ENCODE measurements around the gene HIVEP3.
A peak's percentile ranks its signal among the peaks of the same experiment; 100 is the strongest.

HIVEP3 gene

DNA sequence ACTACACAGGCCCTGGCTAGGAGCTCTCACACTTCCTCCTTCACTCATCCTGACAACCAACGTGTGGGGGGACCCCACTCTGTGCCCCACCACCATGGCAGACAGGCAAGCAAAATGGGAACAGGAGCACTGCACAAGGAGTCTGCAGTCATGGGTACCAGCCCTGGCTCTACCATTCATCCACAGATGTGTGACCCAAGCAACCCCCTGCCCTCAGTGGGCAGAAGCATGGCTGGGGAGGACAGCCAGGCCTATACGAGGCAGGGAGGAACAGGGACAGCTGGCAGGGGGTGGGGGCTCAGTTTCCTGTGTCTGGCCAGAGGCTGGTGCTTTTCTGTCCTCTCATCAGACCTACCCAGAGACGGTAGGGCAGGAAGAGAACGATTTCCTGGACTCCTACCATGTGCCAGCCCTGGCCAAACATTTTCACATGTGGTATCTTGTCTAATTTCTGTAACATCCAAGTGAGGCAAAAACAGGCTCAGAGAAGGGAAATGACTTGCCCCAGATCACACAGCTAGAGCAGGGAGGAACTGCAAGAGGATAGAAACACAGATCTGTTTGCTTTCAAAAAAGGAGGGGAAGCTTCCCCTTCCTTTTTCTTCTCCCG is 178.0 kb downstream of the HIVEP3 start:
- TF ChIP-seq, protein P1, sequence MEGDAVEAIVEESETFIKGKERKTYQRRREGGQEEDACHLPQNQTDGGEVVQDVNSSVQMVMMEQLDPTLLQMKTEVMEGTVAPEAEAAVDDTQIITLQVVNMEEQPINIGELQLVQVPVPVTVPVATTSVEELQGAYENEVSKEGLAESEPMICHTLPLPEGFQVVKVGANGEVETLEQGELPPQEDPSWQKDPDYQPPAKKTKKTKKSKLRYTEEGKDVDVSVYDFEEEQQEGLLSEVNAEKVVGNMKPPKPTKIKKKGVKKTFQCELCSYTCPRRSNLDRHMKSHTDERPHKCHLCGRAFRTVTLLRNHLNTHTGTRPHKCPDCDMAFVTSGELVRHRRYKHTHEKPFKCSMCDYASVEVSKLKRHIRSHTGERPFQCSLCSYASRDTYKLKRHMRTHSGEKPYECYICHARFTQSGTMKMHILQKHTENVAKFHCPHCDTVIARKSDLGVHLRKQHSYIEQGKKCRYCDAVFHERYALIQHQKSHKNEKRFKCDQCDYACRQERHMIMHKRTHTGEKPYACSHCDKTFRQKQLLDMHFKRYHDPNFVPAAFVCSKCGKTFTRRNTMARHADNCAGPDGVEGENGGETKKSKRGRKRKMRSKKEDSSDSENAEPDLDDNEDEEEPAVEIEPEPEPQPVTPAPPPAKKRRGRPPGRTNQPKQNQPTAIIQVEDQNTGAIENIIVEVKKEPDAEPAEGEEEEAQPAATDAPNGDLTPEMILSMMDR (IDR thresholded peaks at IDR 0.05; ENCODE audit: control extremely low read depth, extremely low read depth, low read depth, missing control alignments), result no peak
- DNase-seq (ENCODE audit: extremely low spot score), result no peak
- POLR2A ChIA-PET, result no interaction called here
- CTCF ChIA-PET, result interaction anchor here (0.6 to 1.7 kb wide), 2 partner anchors 9 to 78 kb away, joined by 3 to 7 read pairs; no protein-coding TSS in a partner anchor

DNA sequence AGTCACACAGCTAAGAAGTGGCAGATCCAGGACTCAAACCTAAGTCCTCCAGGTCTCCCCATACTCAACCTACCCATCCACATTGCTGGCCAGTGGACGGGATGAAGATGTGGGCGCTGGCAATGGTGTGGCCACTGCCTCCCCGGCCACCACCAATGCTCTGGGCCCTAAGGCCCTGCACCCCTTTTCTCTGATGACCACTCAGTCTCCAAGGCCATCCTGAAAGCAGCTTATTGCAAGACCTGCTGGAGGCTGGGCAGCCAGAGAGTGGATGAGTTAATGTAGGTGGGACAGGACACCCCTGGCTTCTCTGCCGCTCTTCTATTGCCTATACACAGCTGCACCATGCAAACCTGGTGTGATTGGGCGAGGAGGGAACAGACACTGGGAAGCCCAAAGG is 178.7 kb downstream of the HIVEP3 start:
- no peak for DNase-seq (ENCODE audit: extremely low spot score)
- TF ChIP-seq, protein P1 (IDR thresholded peaks at IDR 0.05; ENCODE audit: control extremely low read depth, extremely low read depth, low read depth, missing control alignments), result no peak
- ChIA-PET POLR2A (no interaction called here), CTCF (interaction anchor here (0.6 to 1.7 kb wide), 3 partner anchors 10 to 77 kb away, joined by 3 to 7 read pairs (median 4); no protein-coding TSS in a partner anchor)

DNA sequence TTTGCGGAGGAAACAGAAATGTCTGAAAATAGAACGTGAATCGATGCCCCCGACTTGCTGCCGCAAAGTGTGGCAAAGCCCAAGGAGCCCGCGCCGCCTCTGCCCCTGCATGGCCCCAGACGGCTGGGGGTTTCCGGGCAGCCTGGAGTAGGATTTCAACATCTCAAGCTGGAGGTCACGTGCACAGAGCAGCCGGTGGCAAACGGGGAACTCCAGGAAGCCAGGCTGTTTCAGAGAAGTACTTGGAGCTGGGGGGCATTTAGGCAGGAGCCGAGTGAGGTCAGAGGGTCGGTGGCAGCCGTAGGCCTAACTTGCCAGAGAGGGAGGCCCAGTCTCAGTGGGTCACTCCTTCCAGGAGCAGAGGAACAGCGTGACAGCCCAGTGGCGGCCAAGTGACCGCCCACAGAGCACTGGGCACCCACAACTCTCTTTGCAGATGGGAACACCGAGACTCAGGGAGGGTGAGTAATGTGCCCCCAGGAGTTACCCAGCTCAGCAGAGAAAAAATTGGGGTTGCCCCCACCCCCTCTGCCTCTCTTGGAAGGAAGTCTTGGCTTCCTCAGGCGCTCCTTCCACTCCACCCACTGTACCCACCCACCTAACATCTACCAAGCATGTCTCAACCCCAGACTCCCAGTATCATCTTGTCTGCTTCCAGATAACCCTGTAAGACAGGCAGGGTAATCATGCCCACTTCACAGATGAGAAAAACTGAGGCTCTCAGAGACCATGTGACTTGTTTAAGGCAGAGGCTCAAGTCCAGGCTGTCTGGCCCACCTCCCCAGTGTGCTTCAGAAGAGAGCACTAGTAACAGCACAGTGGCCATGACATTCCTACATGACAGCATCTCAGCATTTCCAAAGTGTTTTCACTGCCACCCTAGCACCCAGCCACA is 179.4 kb downstream of the HIVEP3 start:
- CTCF ChIA-PET, result interaction anchor here (1.1 to 1.6 kb wide), 3 partner anchors 15 to 296 kb away, joined by 3 to 4 read pairs (median 4); no protein-coding TSS in a partner anchor
- TF ChIP-seq, protein P1 (IDR thresholded peaks at IDR 0.05; ENCODE audit: control extremely low read depth, extremely low read depth, low read depth, missing control alignments), result no peak
- POLR2A ChIA-PET, result no interaction called here
- peak; percentile 72 for DNase-seq (ENCODE audit: extremely low spot score)

DNA sequence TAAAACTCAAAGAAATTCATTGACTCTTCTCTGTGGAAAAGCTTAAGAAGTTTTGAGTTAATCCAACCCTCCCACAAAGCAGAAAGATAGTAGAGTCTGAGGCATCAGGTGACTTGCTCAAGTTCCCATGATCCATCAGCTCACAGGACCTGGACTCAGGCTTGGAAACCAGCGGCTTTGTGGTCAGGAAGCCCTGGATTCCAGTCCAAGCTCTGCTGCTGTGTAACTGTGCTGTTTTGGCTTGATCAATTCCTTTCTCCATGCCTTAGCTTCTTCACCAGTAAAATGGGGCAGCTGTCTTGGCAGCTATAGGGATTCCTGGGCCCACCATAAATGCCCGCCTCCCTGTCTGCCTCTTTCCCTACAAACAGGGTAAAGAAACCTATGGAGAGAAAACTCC is 180.2 kb downstream of the HIVEP3 start:
- CTCF ChIA-PET, result interaction anchor here (0.9 to 1.6 kb wide), 3 partner anchors 12 to 297 kb away, joined by 3 to 4 read pairs (median 3); no protein-coding TSS in a partner anchor
- TF ChIP-seq, protein P1 (IDR thresholded peaks at IDR 0.05; ENCODE audit: control extremely low read depth, extremely low read depth, low read depth, missing control alignments), result no peak
- POLR2A ChIA-PET, result no interaction called here
- DNase-seq (ENCODE audit: extremely low spot score), result no peak

DNA sequence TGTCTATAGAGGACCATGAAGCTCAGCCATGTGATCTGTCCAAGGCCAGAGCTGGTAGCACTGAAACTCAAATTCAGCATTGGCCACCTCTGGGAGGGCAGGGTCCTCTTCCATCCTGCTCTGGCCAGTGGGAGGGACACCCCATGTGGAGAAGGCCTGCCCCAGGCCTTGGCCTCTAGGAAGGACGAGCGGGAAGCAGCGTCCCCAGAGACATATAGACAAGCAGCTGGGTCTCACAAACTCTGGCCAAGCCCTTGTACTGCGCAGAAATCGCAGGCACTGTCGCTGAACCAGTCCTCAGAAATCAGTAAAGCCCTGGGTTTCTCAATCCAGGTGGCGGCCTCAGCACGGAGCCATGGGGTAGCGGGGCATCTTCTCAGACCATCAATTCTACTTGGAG is 180.7 kb downstream of the HIVEP3 start:
- POLR2A ChIA-PET, result no interaction called here
- DNase-seq (ENCODE audit: extremely low spot score), result no peak
- CTCF ChIA-PET, result interaction anchor here (0.9 to 1.6 kb wide), 3 partner anchors 12 to 297 kb away, joined by 3 to 4 read pairs (median 3); no protein-coding TSS in a partner anchor
- TF ChIP-seq, protein P1 (IDR thresholded peaks at IDR 0.05; ENCODE audit: control extremely low read depth, extremely low read depth, low read depth, missing control alignments), result no peak

DNA sequence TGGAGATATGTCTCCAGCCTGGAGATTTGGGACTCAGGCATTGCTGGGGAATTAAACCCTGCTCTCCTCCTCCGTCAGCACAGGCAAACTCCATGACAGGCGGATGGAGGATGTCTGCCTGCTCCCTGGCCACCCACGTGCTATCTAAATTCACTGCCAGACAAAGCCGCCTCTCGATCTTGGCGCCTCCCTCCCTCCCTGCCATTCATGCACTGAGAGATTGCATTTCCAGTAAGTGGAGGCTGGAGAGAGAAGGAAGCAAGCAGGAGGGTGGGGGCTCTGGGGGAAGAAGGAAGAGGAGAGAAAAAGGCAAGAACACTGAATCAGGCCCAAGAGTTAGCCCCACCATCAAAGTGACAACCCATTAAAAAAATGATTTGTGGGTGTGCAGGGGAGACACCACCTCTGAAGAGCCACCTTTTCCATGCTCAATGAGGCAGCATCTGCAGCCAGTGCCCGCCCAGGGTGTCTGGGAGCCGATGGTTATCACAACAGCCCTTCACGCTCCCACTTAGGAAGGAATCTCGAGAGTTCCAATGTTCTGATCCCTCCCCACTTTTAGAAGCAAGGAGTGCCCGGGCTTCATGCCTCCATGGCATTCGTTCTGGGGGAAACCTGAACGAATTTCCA is 183.0 kb downstream of the HIVEP3 start:
- ChIA-PET CTCF (interaction anchor here (1.5 kb wide), 1 partner anchor 32 kb away, joined by 3 read pairs; no protein-coding TSS in a partner anchor), POLR2A (no interaction called here)
- TF ChIP-seq, protein P1 (IDR thresholded peaks at IDR 0.05; ENCODE audit: control extremely low read depth, extremely low read depth, low read depth, missing control alignments), result no peak
- DNase-seq (ENCODE audit: extremely low spot score), result no peak

Measured in GM10248 (cell line).